GM08714 (cell line): Measurements from ENCODE around the gene EVX1.
A peak's percentile ranks its signal among the peaks of the same experiment; 100 is the strongest.

Experiments used
- H3K4me3 ChIP-seq: fragments of 200-500 bp; sonication (Bioruptor generic); 2 replicates; pipeline ENCODE4 v1.5.1; 2014; ENCODE audit warnings: mild to moderate bottlenecking, low read length, inconsistent platforms
- ZNF274 ChIP-seq: IDR thresholded peaks from 2 replicates; pipeline ENCODE4 v1.6.1; 2012; ENCODE audit warnings: mild to moderate bottlenecking, low read depth, low read length

The EVX1 gene

GRCh38 chr7:27242555-27243339 is at the start of gene EVX1:
EVX1 (plus strand) TSS chr7:27242802; CDS start chr7:27243031, 229 bp downstream.
- no peak within 1 kb of the TSS for H3K4me3 ChIP-seq
- no peak for TF ChIP-seq ZNF274

- no peak overlapping the region for H3K4me3 ChIP-seq
- TF ChIP-seq ZNF274, result no peak
These were observed 49.1 kb upstream of the EVX1 start for GRCh38 chr7:27193335-27194001.

DNA sequence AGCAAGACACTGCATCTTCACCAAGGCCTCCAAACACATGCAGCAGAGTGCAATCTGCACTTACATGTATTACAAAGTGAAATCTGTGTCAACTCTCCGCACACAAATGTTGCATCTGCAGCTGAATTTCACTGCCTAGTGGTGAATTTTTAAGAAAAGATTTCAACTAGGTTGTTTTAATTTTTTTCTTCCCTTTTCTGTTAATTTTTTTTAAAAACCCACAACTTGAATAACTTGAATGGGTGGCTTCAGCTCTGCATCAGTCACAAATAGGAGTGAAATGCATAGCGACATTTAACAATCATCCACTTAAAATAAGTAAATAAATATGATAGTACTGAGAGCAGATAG is 48.6 kb upstream of the EVX1 start:
- TF ChIP-seq ZNF274, result no peak
- no peak overlapping the region for H3K4me3 ChIP-seq

DNA sequence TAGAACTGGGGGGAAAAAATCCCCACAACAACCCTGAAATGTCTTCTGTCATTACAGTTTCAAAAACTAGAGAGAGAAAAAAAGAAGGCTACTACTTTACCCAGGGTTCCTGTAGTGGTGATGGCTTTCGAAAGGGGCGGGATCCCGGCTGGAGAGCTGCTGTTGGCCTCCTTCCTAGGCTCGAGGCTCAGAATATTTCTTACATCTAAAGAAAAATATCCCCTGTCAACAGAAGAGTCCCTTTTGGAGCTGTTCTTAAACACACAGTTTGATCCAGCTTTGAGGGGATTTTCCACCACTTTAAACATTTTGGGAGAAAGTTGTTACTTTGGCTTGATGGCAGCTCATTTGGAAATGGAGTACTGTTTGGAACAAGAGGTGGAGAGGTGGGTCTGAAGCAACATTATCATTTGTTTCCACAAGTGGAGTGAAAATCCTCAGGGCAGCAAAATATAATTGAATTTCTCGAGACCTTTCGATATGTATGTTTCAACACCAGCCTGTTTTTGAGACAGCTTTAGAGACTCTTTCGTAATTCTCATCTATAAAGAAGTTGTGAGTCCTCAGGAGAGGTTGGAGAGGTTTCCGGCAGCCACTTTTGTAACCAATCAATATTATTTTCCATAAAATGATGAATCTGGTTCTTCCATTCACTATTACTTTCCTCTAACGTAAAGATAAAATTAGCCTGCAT is 47.8 kb upstream of the EVX1 start:
- H3K4me3 ChIP-seq, result no peak overlapping the region
- TF ChIP-seq ZNF274, result no peak

- H3K4me3 ChIP-seq, result no peak overlapping the region; the same call in 1 of the 2 replicates
- TF ChIP-seq ZNF274, result no peak
These were observed 46.3 kb upstream of the EVX1 start for GRCh38 chr7:27196287-27196767.

GRCh38 chr7:27197137-27198042 is 45.2 kb upstream of the EVX1 start:
- H3K4me3 ChIP-seq, result peak overlapping the region; percentile 15; the same call in 1 of the 2 replicates
- no peak for TF ChIP-seq ZNF274

DNA sequence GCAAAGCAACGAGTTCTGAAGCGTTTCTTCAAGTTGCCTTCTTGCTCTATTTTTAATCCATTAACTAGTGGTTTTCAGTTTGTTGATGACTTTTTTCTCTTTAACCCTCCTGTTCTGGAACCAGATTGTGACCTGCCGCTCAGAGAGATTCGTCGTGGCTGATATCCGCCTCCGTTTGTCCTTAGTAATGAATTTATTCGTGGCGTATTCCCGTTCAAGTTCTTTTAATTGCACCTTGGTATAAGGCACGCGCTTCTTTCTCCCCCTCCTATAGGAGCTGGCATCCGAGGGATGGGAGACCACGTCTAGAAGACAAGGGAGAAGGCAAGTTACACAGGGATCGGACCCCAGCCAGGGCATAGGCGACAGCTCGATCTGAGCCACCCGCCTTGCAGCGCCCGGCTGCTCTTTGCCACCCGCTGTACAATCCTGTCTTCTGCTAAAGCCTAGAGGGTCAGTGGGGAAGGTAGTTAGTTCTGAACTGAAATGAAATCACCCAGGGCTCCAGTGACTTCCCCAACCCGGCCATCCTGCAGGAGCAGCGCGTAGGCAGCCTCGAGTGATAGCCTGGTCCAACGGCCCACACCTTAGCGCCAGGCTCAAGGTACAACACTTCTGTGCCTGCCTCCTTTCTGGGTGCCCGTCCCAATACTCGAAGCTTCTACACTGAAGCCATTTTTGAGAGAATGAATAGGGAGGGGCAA is 44.3 kb upstream of the EVX1 start:
- peak overlapping the region; percentile 15; the same call in 1 of the 2 replicates for H3K4me3 ChIP-seq
- TF ChIP-seq ZNF274, result no peak

- TF ChIP-seq ZNF274, result no peak
- H3K4me3 ChIP-seq, result peak overlapping the region; percentile 3
These were observed 43.5 kb upstream of the EVX1 start for GRCh38 chr7:27198871-27199801.

DNA sequence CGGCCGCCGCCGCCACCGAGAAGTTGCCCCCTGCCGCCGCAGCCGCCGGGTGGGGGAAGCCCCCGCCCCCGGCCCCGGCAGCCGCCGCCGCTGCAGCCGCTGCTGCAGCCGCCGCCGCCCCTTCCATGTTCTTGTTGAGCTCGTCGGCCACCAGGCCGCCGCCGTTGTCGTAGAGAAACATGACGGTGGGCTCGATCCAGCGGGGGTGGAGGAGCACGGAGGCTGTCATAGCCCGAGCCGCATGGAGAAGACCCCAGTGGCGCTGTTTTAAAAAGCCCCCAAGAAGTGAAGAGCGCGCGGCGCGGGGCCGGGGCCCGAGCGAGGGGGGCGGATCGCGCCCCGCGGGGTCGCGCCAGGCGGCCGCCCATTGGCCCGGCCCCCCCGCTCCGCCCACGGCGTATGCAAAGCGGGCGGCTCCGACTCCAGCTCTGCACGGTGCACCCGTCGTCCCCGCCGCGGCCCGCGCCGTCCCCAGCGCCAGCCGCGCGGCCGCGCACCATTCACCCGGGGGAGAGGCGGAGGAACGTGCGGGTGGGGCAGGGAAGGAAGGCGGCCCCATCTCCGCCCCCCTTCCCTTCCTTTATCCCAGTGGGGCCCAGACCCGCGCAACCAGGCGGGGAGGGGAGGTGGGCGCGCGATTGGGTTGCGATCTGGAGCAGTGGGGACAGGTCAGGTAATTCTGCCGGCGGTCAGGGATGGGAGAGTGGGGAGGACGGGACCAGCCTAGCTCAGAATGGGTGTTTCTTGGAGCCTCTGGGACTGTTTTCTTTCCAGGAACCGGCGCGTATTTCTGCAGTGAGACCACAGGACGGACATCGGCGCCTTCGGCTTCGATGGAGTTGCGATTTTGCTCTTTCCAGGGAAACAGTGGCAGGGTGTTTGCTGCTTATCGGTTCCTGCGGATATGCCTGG is 42.5 kb upstream of the EVX1 start, which contains the start of gene HOXA13:
HOXA13 (minus strand) TSS at position 243 of the 912 bp plus-strand sequence; CDS start at position 229, 14 bp downstream.
- peak within 1 kb of the TSS; percentile 64 for H3K4me3 ChIP-seq
- no peak for TF ChIP-seq ZNF274

- no peak overlapping the region for H3K4me3 ChIP-seq
- no peak for TF ChIP-seq ZNF274
These were observed 41.6 kb upstream of the EVX1 start for GRCh38 chr7:27200761-27201579.
